ENCODE data around the gene AATF. TPM values are rescaled to one million over a fixed set of nuclear protein-coding genes. Genes with fewer than 3 reads are reported as not detected.
A peak's percentile ranks its signal among the peaks of the same experiment; 100 is the strongest.

AATF gene
- polyA plus RNA-seq, 2 of the 4 experiments (the other 2 are of a cell fraction): 51.9 to 120 TPM

GRCh38 chr17:36921095-36921851, 27.5 kb upstream of the AATF start:
- Histone ChIP-seq H3K4me2 (peak overlapping the region; percentile 70), H3K27ac (peak overlapping the region; percentile 83 to 93), H3K9me3 (no peaks in the 10 kb centered on the region), H3K4me3 (peak overlapping the region; percentile 1; the same call in 1 of the 3 replicates), H3K4me1 (peaks cover 63% of the 10 kb centered on the region)
- FAIRE-seq (no peak), ATAC-seq (peak; percentile 80 to 82), DNase-seq (ENCODE audit: low read depth in 1 of 2, low spot score in 1 of 2) (peak; percentile 89 to 98)
- CTCF ChIA-PET: interaction anchor here (1.3 to 2.8 kb wide), 5 partner anchors 9 to 292 kb away, joined by 3 to 9 read pairs (median 7); no protein-coding TSS in a partner anchor
- POLR2A ChIA-PET: interaction anchor here (0.6 to 1.8 kb wide), 8 partner anchors 12 to 234 kb away, joined by 3 to 25 read pairs (median 3); partner anchors contain the start of gene AATF
- TF ChIP-seq JUN (IDR thresholded peaks at IDR 0.05): peak in 1 of 2 experiments; percentile 11; a peak in 2 of 5 replicates
- peak; percentile 39; the same call in 1 of the 2 replicates for TF ChIP-seq RARB (CRISPR knock-in tag; IDR thresholded peaks at IDR 0.05)
- peak; percentile 64; the same call in 1 of the 2 replicates for TF ChIP-seq MAX (IDR thresholded peaks at IDR 0.05)
- no peak for TF ChIP-seq RFX5 (IDR thresholded peaks at IDR 0.05)
- no peak for TF ChIP-seq MAFK (IDR thresholded peaks at IDR 0.05; ENCODE audit: partially characterized antibody)
- TF ChIP-seq BCL3 (IDR thresholded peaks at IDR 0.05): 0 out of 3 replicates have a peak, but pooled peaks have one; percentile 5
- TF ChIP-seq CBX8 (IDR thresholded peaks at IDR 0.05): no peak
- 0 out of 5 replicates have a peak, but pooled peaks of 1 of the 2 experiments have one; percentile 2 for TF ChIP-seq RAD21 (conservative IDR thresholded peaks at IDR 0.05 in 1 of 2, IDR thresholded peaks at IDR 0.05 in 1 of 2)
- TF ChIP-seq FOSL2 (IDR thresholded peaks at IDR 0.05): peak; percentile 83
- peak; percentile 97 for TF ChIP-seq FOSL2 (CRISPR knock-in tag; IDR thresholded peaks at IDR 0.05)
- TF ChIP-seq NFE2L2 (conservative IDR thresholded peaks at IDR 0.05; ENCODE audit: low read length): no peak
- TF ChIP-seq JUNB (IDR thresholded peaks at IDR 0.05): peak; percentile 78
- TF ChIP-seq GATA3 (IDR thresholded peaks at IDR 0.05; ENCODE audit: borderline replicate concordance): peak; percentile 2; the same call in 1 of the 2 replicates
- no peak; a peak in 1 of 5 replicates for TF ChIP-seq EP300 (IDR thresholded peaks at IDR 0.05)
- peak; percentile 23; the same call in 1 of the 2 replicates for TF ChIP-seq POLR2A (IDR thresholded peaks at IDR 0.05; ENCODE audit: low read length)
- WGBS (ENCODE audit: missing lambda C conversion rate): 9% methylated on average over 7 of the region's 7 CpGs

- Histone ChIP-seq H3K4me2 (peak overlapping the region; percentile 70), H3K9me3 (no peaks in the 10 kb centered on the region), H3K4me3 (no peak overlapping the region), H3K4me1 (peaks cover 63% of the 10 kb centered on the region), H3K27ac (peak overlapping the region; percentile 83 to 93)
- no peak for DNase-seq (ENCODE audit: low read depth in 1 of 2, low spot score in 1 of 2)
- CTCF ChIA-PET: interaction anchor here (1.3 to 2.4 kb wide), 2 partner anchors 10 to 65 kb away, joined by 3 to 9 read pairs; no protein-coding TSS in a partner anchor
- FAIRE-seq: no peak
- POLR2A ChIA-PET: interaction anchor here (1.4 to 1.8 kb wide), 3 partner anchors 12 to 27 kb away, joined by 3 to 25 read pairs (median 13); partner anchors contain the start of gene AATF
- ATAC-seq: no peak
- peak; percentile 24 for TF ChIP-seq ZFP36 (IDR thresholded peaks at IDR 0.05; ENCODE audit: borderline replicate concordance, partially characterized antibody)
- TF ChIP-seq EP300 (IDR thresholded peaks at IDR 0.05): no peak
These were observed 26.6 kb upstream of the AATF start for GRCh38 chr17:36922175-36922574.

- Histone ChIP-seq H3K9me3 (no peaks in the 10 kb centered on the region), H3K27ac (peak overlapping the region in 1 of 2 experiments; percentile 93; a peak in 4 of 6 replicates), H3K4me3 (no peak overlapping the region), H3K4me1 (peaks cover 50% of the 10 kb centered on the region), H3K4me2 (no peak overlapping the region)
- POLR2A ChIA-PET: no interaction called here
- no peak for DNase-seq (ENCODE audit: low read depth in 1 of 2, low spot score in 1 of 2)
- FAIRE-seq: no peak
- CTCF ChIA-PET: interaction anchor here (0.9 to 2.4 kb wide), 6 partner anchors 8 to 21 kb away, joined by 3 to 9 read pairs (median 4); no protein-coding TSS in a partner anchor
- TF ChIP-seq NR3C1 (IDR thresholded peaks at IDR 0.05) (no peak), EHF (CRISPR knock-in tag; IDR thresholded peaks at IDR 0.05) (no peak), RARB (CRISPR knock-in tag; IDR thresholded peaks at IDR 0.05) (no peak), FOSB (CRISPR knock-in tag; IDR thresholded peaks at IDR 0.05) (no peak)
- 69% methylated on average over 5 of the region's 5 CpGs for WGBS (ENCODE audit: missing lambda C conversion rate)
- no peak for ATAC-seq
These were observed 24.9 kb upstream of the AATF start for GRCh38 chr17:36923814-36924221.

- no peak overlapping the region for H3K4me2 ChIP-seq
- ChIA-PET POLR2A (interaction anchor here (0.6 kb wide), 1 partner anchor 11 kb away, joined by 3 read pairs; no protein-coding TSS in a partner anchor), CTCF (interaction anchor here (1.2 kb wide), 1 partner anchor 9 kb away, joined by 3 read pairs; no protein-coding TSS in a partner anchor)
These were observed 22.5 kb upstream of the AATF start for GRCh38 chr17:36926226-36926625.

More at GRCh38 chr17:36926226-36926625, 22.5 kb upstream of the AATF start:
- Histone ChIP-seq H3K27ac (no peak overlapping the region), H3K4me1 (peaks cover 26% of the 10 kb centered on the region), H3K4me3 (no peak overlapping the region), H3K9me3 (no peaks in the 10 kb centered on the region)
- DNase-seq (ENCODE audit: low read depth in 1 of 2, low spot score in 1 of 2) (no peak), FAIRE-seq (no peak), ATAC-seq (no peak)
- WGBS (ENCODE audit: missing lambda C conversion rate): 88% methylated on average over 3 of the region's 3 CpGs
- no peak for TF ChIP-seq FOSB (CRISPR knock-in tag; IDR thresholded peaks at IDR 0.05)
- no peak for TF ChIP-seq HOXA7 (CRISPR knock-in tag; IDR thresholded peaks at IDR 0.05)
- TF ChIP-seq HDAC2 (IDR thresholded peaks at IDR 0.05): no peak
- TF ChIP-seq EP300 (IDR thresholded peaks at IDR 0.05): no peak
- no peak for TF ChIP-seq CEBPB (IDR thresholded peaks at IDR 0.05)
- TF ChIP-seq PBX3 (IDR thresholded peaks at IDR 0.05): no peak
- TF ChIP-seq MAX (IDR thresholded peaks at IDR 0.05): no peak
